OCI-M2 (cell line): ENCODE data around the gene TFDP2.

ENCODE experiments used
- DNase-seq: peaks from one replicate; lab custom pipeline; 2025; ENCODE audit not compliant: unreplicated experiment; lab: John Stamatoyannopoulos, UW

The TFDP2 gene

GRCh38 chr3:141972399-141972798 lies 176.9 kb downstream of the TFDP2 start:
- no peak for DNase-seq

GRCh38 chr3:141971571-141971970 lies 177.8 kb downstream of the TFDP2 start:
- DNase-seq: no peak

GRCh38 chr3:141969711-141970110 lies 179.6 kb downstream of the TFDP2 start:
- no peak for DNase-seq

DNA sequence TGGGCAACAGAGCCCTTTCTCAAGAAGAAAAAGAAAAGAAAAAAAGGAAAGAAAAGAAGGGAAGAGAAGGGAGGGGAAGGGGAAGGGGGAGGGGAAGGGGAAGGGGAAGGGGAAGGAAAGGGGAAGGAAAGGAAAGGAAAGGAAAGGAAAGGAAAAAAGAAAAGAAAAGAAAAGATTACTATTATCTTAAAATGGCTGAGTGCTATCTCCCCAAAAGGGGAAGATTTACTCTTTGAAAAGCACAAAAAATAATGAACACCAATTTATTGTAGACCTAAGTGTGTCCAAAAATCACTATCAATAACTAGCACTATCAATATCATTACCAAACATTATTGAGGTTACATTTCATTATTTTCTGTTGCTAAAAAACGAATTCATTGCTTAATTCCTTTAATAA lies 183.9 kb downstream of the TFDP2 start:
- DNase-seq: no peak

GRCh38 chr3:141963301-141963700 lies 186.0 kb downstream of the TFDP2 start:
- no peak for DNase-seq

GRCh38 chr3:141960731-141961130 lies 188.6 kb downstream of the TFDP2 start:
- no peak for DNase-seq

- no peak for DNase-seq
Measured at GRCh38 chr3:141959589-141960554, 189.5 kb downstream of the TFDP2 start.

GRCh38 chr3:141955175-141955574 lies 194.2 kb downstream of the TFDP2 start:
- DNase-seq: no peak

DNA sequence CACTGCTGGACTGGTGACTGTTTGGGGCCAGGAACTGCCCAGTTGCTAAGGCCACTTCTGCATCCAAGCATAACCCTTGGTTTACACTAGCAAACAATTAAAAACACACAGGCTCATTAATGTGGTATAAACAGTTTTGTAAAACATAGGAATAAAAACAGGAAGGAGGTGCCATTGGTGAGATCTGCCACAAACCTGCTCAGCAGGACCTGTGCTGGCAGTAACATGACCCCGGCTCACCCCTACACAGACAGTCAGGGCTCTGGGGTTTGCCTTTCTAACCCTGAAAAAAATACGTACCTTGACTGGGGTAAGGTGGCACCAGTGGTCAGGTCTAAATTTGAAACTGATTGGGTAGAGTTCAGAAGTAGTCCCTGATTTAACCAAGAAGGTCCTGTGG lies 196.7 kb downstream of the TFDP2 start:
- DNase-seq: no peak

DNA sequence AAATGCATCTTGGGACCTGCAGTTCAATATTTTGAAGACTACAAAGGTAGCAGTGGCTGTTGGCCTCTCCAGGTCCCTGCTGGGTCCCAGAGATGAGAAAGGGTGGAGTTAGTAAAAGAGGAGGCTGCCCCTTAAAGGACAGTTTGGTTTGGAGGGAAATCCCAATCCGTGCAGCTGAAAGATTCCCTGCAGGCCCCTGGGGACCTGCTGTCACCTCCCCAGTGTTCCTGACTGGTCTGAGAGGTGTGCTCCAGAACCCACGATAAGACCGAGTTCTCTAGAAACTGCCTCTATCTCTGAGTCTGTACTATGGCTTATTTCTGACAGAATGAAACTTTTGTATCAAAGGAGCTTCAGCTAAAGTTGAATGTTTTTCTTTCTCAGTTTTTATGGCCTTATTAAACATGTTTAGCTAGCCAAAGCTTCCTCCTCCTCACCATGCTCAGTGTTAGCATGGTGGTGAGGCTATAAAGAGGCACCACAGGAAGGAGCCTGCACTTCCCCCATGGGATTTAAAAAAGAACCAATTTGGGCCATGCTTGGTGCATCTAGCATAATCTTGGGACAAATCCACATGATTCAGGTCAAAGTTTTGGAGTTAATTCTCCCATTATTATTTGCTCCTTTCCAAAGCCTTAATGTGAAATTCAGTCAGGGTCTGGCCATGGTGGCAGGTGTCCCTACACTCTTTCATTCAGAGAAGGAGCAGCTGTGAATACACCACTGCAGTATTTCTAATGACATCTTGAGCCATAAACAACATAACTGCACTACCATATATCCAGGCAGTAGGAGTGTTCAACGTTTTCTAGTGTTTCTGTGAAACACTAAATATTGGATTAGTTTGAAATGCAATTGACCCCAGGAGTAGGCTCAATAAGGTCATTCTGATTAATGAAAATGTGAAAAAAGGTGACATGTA lies 198.5 kb downstream of the TFDP2 start:
- no peak for DNase-seq

DNA sequence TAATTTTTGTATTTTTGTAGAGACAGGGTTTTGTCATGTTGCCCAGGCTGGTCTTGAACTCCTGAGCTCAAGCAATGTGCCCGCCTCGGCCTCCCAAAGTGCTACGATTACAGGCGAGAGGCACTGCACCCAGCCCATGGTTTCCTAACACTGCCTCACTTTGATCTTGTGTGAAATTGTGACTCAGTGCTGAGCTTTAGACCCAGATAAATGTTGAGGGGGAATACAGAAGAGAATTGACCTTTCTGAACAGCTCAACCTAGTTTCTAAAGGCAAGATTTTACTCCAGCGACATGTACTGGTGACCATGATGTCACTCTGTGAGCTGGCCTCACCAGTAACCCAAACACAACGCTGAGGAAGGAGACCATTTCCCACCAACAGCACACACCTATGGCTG lies 199.4 kb downstream of the TFDP2 start:
- DNase-seq: no peak

GRCh38 chr3:141949399-141949798 lies 199.9 kb downstream of the TFDP2 start:
- no peak for DNase-seq

- DNase-seq: no peak
Measured at GRCh38 chr3:141945726-141946485, 203.4 kb downstream of the TFDP2 start.

DNA sequence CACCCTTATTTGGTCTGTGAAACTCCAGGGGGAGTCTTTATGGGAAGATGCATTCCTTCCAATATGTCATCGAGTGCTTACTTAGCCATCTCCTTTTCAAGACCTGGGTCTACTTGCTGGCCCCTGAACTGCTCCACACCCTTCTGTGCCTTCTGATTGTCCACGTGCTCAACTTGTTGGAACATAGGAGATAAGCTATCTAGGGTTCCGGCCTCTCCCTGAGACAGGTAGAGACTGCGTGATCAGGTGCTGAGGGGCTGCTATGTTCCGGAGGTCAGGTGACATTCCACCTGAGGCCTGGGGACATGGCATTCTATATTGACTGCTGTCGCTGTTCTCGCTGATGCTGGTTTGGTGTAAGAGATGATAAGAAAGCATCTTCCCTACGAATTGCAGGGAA lies 207.3 kb downstream of the TFDP2 start:
- no peak for DNase-seq

DNA sequence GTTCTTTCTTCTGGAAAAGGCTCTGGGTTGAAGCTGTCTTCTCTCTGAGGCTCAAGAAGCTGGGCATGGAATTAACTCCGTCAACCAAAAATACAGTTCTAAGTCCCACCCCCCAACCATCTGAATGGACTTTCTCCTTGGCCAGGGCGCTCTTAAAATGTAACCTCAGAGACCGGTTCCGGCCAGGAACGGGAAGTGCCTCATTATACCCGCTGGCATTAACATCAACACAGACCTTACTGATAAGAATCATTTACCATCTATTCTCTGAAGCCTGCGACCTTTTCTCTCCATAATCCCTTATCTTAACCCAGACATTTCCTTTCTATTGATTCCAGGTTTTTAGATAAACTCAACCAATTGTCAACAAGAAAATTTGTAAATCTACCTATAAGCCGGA lies 208.3 kb downstream of the TFDP2 start:
- no peak for DNase-seq

- DNase-seq: no peak
Measured at GRCh38 chr3:141940194-141940776, 209.1 kb downstream of the TFDP2 start.

DNA sequence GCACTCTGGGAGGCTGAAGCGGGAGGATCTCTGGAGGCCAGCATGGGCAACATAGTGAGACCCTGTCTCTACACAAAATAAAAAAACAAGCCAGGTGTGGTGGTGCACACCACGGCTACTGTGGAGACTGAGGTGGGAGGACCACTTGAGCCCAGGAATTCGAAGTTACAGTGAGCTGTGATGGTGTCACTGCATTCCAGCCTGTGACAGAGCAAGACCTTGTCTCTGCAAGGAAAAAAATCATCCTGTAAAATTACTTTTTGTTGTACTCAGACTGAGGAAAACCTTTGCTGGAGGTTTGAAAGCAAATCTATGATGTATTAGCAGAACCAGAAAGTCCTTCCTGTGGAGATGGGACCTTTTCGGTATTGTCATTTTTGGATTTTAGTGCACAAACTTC lies 209.6 kb downstream of the TFDP2 start:
- DNase-seq: no peak

DNA sequence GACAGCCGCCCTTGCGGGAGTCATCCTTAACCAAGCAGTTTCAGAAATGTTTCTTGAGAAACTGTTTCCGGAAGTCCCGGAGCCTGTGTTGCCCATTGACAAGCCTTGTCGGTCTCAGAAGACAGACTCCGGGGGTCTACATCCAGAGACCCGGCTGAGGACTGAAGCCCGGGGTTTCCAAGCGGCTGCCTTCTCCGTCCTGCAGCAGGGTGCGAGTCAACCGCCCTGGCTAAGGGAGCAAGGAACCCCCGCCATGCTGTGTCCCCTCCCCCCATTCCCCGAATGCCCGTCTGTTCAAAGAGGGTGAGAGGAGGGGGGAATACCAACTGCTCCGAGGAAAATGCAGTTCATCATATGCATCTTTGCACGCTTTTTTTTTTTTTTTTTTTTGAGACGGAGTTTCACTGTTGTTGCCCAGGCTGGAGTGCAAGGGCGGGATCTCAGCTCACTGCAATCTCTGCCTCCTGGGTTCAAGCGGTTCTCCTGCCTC lies 211.3 kb downstream of the TFDP2 start:
- DNase-seq: no peak

DNA sequence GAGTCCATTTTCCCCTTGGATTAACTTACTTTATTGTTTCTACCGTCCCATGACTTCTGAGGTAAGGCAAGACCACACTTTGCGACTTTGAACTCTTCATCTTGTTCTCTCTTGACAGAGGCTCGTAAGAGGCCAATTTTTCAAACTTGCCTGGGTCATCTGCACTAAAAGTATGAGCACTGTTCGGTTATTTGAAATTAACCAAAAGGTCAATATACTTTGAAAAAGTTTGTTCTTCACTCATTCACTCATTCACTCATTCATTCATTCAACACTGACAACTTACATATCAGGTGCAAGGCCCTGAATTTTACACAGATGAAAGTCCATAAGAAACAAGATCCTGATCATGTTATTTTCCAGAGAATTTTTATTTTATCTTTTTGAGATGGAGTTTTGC lies 215.0 kb downstream of the TFDP2 start:
- no peak for DNase-seq
